ENCODE measurements around the gene ZNF578.
"Not testable (repeated sequence)": the region's sequence is repeated elsewhere in the genome, so short reads cannot be mapped to it uniquely, and the experiment has no call there.

The ZNF578 gene

DNA sequence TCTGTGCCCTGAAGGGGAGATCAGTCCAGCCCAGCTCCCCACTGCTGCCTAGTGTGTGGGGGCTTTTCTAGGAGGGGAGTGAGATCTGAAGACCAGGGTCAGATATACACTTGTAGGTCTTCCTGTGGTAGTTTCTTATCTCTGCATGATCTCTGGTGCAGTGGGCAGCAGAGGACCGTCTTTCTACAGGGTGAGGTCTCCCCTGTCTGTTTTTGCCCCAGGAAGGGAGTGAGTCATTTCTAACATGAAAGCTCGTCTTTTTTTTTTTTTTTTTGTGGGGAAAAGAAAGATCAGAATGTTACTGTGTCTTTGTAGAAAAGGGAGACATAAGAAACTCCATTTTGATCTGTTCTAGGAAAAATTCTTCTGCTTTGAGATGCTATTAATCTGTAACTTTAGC, 65.3 kb downstream of the ZNF578 start:
- Histone ChIP-seq H3K27me3 (ENCODE audit: low read depth, low read length) (no peaks in the 10 kb centered on the region), H3K9me3 (ENCODE audit: control insufficient read depth in 1 of 2, low read length in 2 of 2) (peaks cover 0 to 29% of the 10 kb centered on the region in 2 donors), H3K4me3 (ENCODE audit: low read depth in 1 of 2, low read length in 2 of 2) (no peak overlapping the region), H3K4me1 (ENCODE audit: control insufficient read depth in 1 of 2, insufficient read depth in 2 of 2, low read length in 2 of 2) (no peaks in the 10 kb centered on the region), H3K36me3 (ENCODE audit: control insufficient read depth in 1 of 2, insufficient read depth in 2 of 2, low read length in 2 of 2) (peaks cover 0 to 21% of the 10 kb centered on the region in 2 donors), H3K27ac (ENCODE audit: low read length) (no peak overlapping the region)

DNA sequence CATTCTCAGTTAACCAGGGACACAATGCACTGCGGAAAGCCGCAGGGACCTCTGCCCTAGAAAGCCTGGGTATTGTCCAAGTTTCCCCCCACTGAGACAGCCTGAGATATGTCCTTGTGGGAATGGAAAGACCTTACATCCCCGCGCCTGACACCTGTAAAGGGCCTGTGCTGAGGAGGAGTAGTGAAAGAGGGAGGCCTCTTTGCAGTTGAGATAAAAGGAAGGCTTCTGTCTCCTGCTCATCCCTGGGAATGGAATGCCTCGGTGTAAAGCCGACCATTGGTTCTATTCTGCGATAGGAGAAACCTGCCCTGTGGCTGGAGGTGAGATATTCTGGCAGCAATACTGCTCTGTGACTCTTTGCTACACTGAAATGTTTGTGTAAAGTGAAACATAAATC, 65.8 kb downstream of the ZNF578 start:
- Histone ChIP-seq H3K36me3 (ENCODE audit: control insufficient read depth in 1 of 2, insufficient read depth in 2 of 2, low read length in 2 of 2) (peaks cover 0 to 17% of the 10 kb centered on the region in 2 donors), H3K9me3 (ENCODE audit: control insufficient read depth in 1 of 2, low read length in 2 of 2) (peaks cover 0 to 24% of the 10 kb centered on the region in 2 donors)
- not testable (repeated sequence) for H3K27me3 ChIP-seq (ENCODE audit: low read depth, low read length); H3K4me3 ChIP-seq (ENCODE audit: low read depth in 1 of 2, low read length in 2 of 2); H3K27ac ChIP-seq (ENCODE audit: low read length); H3K4me1 ChIP-seq (ENCODE audit: control insufficient read depth in 1 of 2, insufficient read depth in 2 of 2, low read length in 2 of 2)

DNA sequence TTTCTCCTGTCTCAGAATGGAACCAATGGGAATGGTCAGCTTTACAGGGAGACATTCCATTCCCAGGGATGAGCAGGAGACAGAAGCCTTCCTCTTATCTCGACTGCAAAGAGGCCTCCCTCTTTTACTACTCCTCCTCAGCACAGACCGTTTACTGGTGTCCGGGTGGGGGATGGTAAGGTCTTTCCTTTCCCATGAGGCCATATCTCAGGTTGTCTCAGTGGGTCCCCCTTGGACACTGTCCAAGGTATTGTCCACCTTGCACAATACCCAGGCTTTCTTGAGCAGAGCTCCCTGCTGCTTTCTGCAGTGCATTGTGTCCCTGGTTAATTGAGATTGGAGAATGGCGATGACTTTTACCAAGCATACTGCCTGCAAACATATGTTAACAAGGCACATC, 66.7 kb downstream of the ZNF578 start:
- Histone ChIP-seq H3K4me3 (ENCODE audit: low read depth in 1 of 2, low read length in 2 of 2) (no peak overlapping the region), H3K36me3 (ENCODE audit: control insufficient read depth in 1 of 2, insufficient read depth in 2 of 2, low read length in 2 of 2) (peaks cover 0 to 9% of the 10 kb centered on the region in 2 donors), H3K27ac (ENCODE audit: low read length) (no peak overlapping the region), H3K4me1 (ENCODE audit: control insufficient read depth in 1 of 2, insufficient read depth in 2 of 2, low read length in 2 of 2) (no peaks in the 10 kb centered on the region), H3K27me3 (ENCODE audit: low read depth, low read length) (no peaks in the 10 kb centered on the region), H3K9me3 (ENCODE audit: control insufficient read depth in 1 of 2, low read length in 2 of 2) (peaks cover 0 to 18% of the 10 kb centered on the region in 2 donors)

GRCh38 chr19:52522551-52522950, 69.2 kb downstream of the ZNF578 start:
- no peaks in the 10 kb centered on the region for H3K27me3 ChIP-seq (ENCODE audit: low read depth, low read length)
- H3K4me1 ChIP-seq (ENCODE audit: control insufficient read depth in 1 of 2, insufficient read depth in 2 of 2, low read length in 2 of 2): no peaks in the 10 kb centered on the region
- no peak overlapping the region for H3K4me3 ChIP-seq (ENCODE audit: low read depth in 1 of 2, low read length in 2 of 2)
- no peak overlapping the region for H3K27ac ChIP-seq (ENCODE audit: low read length)
- H3K36me3 ChIP-seq (ENCODE audit: control insufficient read depth in 1 of 2, insufficient read depth in 2 of 2, low read length in 2 of 2): no peaks in the 10 kb centered on the region
- peaks cover 0 to 5% of the 10 kb centered on the region in 2 donors for H3K9me3 ChIP-seq (ENCODE audit: control insufficient read depth in 1 of 2, low read length in 2 of 2)

GRCh38 chr19:52524086-52524485, 70.7 kb downstream of the ZNF578 start:
- Histone ChIP-seq H3K9me3 (ENCODE audit: control insufficient read depth in 1 of 2, low read length in 2 of 2) (peaks cover 0 to 5% of the 10 kb centered on the region in 2 donors), H3K36me3 (ENCODE audit: control insufficient read depth in 1 of 2, insufficient read depth in 2 of 2, low read length in 2 of 2) (no peaks in the 10 kb centered on the region), H3K4me1 (ENCODE audit: control insufficient read depth in 1 of 2, insufficient read depth in 2 of 2, low read length in 2 of 2) (peaks cover 6 to 10% of the 10 kb centered on the region in 2 donors)

DNA sequence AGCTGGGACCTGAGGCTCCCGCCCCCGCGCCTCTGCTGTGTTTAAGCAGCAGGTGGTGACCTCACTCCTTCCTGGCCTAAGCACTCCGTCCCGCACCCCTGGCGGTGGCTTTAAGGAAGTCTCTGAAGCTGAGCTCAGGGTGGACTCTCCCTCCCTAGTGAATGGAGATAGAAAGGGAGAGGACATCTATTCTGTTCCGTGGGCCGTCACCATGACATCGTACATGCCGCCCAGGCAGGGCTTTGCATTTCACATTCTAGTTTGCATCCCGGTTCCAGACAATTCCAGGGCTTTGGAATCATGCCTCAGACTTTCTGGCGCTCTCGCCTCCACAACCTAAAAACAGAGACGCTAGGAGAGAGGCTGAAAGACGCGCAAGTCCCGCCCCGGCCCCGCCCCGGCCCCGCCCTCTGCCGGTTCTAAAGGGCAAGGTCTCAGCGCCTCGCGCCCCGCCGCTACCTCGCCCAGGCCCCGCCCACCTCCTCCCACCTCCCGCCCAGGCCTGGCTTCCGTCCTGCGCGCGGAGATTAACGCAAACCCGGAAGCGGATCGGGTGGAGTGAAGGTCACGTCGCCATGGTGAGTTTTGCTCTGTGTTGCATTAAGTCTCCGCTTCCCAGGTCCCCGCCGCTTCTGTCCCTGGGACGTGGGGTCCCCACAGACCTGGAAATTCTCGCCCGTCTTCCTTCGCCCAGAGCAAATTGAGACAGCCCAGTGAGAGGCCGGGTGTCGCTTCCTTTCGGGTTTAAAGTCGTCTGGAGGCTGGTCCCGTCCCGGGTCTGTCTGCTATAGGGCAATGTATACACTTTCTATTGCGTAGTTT, 74.0 kb downstream of the ZNF578 start, which contains the start of gene ZNF808:
Gene ZNF808 (plus strand): TSS at position 535 of the 822 bp plus-strand sequence. CDS start 15,617 bp downstream, outside the sequence.
- Histone ChIP-seq H3K4me1 (ENCODE audit: control insufficient read depth in 1 of 2, insufficient read depth in 2 of 2, low read length in 2 of 2) (peaks cover 6 to 10% of the 10 kb centered on the region in 2 donors), H3K27me3 (ENCODE audit: low read depth, low read length) (no peaks in the 10 kb centered on the region), H3K36me3 (ENCODE audit: control insufficient read depth in 1 of 2, insufficient read depth in 2 of 2, low read length in 2 of 2) (no peaks in the 10 kb centered on the region), H3K4me3 (ENCODE audit: low read depth in 1 of 2, low read length in 2 of 2) (peak within 1 kb of the TSS; percentile 78 to 87), H3K9me3 (ENCODE audit: control insufficient read depth in 1 of 2, low read length in 2 of 2) (no peaks in the 10 kb centered on the region), H3K27ac (ENCODE audit: low read length) (peak within 1 kb of the TSS; percentile 91)

More at GRCh38 chr19:52524086-52524485, 70.7 kb downstream of the ZNF578 start:
- no peak overlapping the region for H3K4me3 ChIP-seq (ENCODE audit: low read depth in 1 of 2, low read length in 2 of 2)
- H3K27ac ChIP-seq (ENCODE audit: low read length): no peak overlapping the region
- H3K27me3 ChIP-seq (ENCODE audit: low read depth, low read length): no peaks in the 10 kb centered on the region

- H3K9me3 ChIP-seq (ENCODE audit: control insufficient read depth in 1 of 2, low read length in 2 of 2): no peaks in the 10 kb centered on the region
- H3K27ac ChIP-seq (ENCODE audit: low read length): peak overlapping the region; percentile 91
- no peaks in the 10 kb centered on the region for H3K27me3 ChIP-seq (ENCODE audit: low read depth, low read length)
- H3K4me3 ChIP-seq (ENCODE audit: low read depth in 1 of 2, low read length in 2 of 2): peak overlapping the region; percentile 78 to 87
- peaks cover 6 to 10% of the 10 kb centered on the region in 2 donors for H3K4me1 ChIP-seq (ENCODE audit: control insufficient read depth in 1 of 2, insufficient read depth in 2 of 2, low read length in 2 of 2)
- H3K36me3 ChIP-seq (ENCODE audit: control insufficient read depth in 1 of 2, insufficient read depth in 2 of 2, low read length in 2 of 2): peaks cover 0 to 2% of the 10 kb centered on the region in 2 donors
Measured at GRCh38 chr19:52527956-52528351, 74.6 kb downstream of the ZNF578 start.

DNA sequence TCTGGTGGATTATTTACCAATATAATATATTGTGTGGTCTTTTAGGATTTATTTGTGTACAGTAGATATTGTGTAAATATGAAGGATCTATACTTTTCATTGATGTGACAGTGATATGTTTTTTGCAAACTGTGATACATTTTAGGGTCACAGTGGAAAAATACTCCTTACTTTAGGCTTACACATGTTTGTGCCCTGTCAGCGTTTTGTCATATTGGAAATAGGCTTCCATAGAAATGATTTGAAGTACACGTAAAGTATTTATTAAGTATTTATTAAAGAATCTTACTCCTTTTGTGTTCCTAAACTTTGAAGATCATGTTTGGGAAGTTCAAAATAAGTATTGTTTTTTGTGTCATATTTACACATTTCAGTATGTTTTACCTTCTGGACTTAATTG, 79.1 kb downstream of the ZNF578 start:
- H3K4me3 ChIP-seq (ENCODE audit: low read depth in 1 of 2, low read length in 2 of 2): no peak overlapping the region
- H3K27me3 ChIP-seq (ENCODE audit: low read depth, low read length): no peaks in the 10 kb centered on the region
- H3K27ac ChIP-seq (ENCODE audit: low read length): no peak overlapping the region
- peaks cover 0 to 8% of the 10 kb centered on the region in 2 donors for H3K36me3 ChIP-seq (ENCODE audit: control insufficient read depth in 1 of 2, insufficient read depth in 2 of 2, low read length in 2 of 2)
- H3K9me3 ChIP-seq (ENCODE audit: control insufficient read depth in 1 of 2, low read length in 2 of 2): no peaks in the 10 kb centered on the region
- peaks cover 6 to 13% of the 10 kb centered on the region in 2 donors for H3K4me1 ChIP-seq (ENCODE audit: control insufficient read depth in 1 of 2, insufficient read depth in 2 of 2, low read length in 2 of 2)

- peaks cover 0 to 4% of the 10 kb centered on the region in 2 donors for H3K4me1 ChIP-seq (ENCODE audit: control insufficient read depth in 1 of 2, insufficient read depth in 2 of 2, low read length in 2 of 2)
- no peaks in the 10 kb centered on the region for H3K9me3 ChIP-seq (ENCODE audit: control insufficient read depth in 1 of 2, low read length in 2 of 2)
- no peaks in the 10 kb centered on the region for H3K27me3 ChIP-seq (ENCODE audit: low read depth, low read length)
- H3K27ac ChIP-seq (ENCODE audit: low read length): no peak overlapping the region
- H3K36me3 ChIP-seq (ENCODE audit: control insufficient read depth in 1 of 2, insufficient read depth in 2 of 2, low read length in 2 of 2): peaks cover 0 to 8% of the 10 kb centered on the region in 2 donors
- no peak overlapping the region for H3K4me3 ChIP-seq (ENCODE audit: low read depth in 1 of 2, low read length in 2 of 2)
Measured at GRCh38 chr19:52533901-52534300, 80.5 kb downstream of the ZNF578 start.

- H3K27ac ChIP-seq (ENCODE audit: low read length); H3K27me3 ChIP-seq (ENCODE audit: low read depth, low read length); H3K36me3 ChIP-seq (ENCODE audit: control insufficient read depth in 1 of 2, insufficient read depth in 2 of 2, low read length in 2 of 2); H3K4me1 ChIP-seq (ENCODE audit: control insufficient read depth in 1 of 2, insufficient read depth in 2 of 2, low read length in 2 of 2); H3K9me3 ChIP-seq (ENCODE audit: control insufficient read depth in 1 of 2, low read length in 2 of 2): not testable (repeated sequence)
- H3K4me3 ChIP-seq (ENCODE audit: low read depth in 1 of 2, low read length in 2 of 2): peak overlapping the region; percentile 50 to 80
Measured at GRCh38 chr19:52535385-52535770, 82.0 kb downstream of the ZNF578 start.

- peak overlapping the region; percentile 71 to 80 for H3K4me3 ChIP-seq (ENCODE audit: low read depth in 1 of 2, low read length in 2 of 2)
- H3K27me3 ChIP-seq (ENCODE audit: low read depth, low read length): no peaks in the 10 kb centered on the region
Measured at GRCh38 chr19:52535771-52536447, 82.6 kb downstream of the ZNF578 start.

More at GRCh38 chr19:52535771-52536447, 82.6 kb downstream of the ZNF578 start:
- Histone ChIP-seq H3K27ac (ENCODE audit: low read length) (no peak overlapping the region), H3K9me3 (ENCODE audit: control insufficient read depth in 1 of 2, low read length in 2 of 2) (no peaks in the 10 kb centered on the region), H3K4me1 (ENCODE audit: control insufficient read depth in 1 of 2, insufficient read depth in 2 of 2, low read length in 2 of 2) (peaks cover 0 to 3% of the 10 kb centered on the region in 2 donors), H3K36me3 (ENCODE audit: control insufficient read depth in 1 of 2, insufficient read depth in 2 of 2, low read length in 2 of 2) (peaks cover 0 to 8% of the 10 kb centered on the region in 2 donors)
